AG20443 (cell line): ENCODE measurements around the gene GON4L.
A peak's percentile ranks its signal among the peaks of the same experiment; 100 is the strongest.
"Not testable (repeated sequence)": the region's sequence is repeated elsewhere in the genome, so short reads cannot be mapped to it uniquely, and the experiment has no call there.

ENCODE experiments used
- DNase-seq: peaks from one replicate; pipeline ENCODE4 v3.0.0; 2012; ENCODE audit warnings: low spot score, mixed read lengths

The GON4L gene

GRCh38 chr1:155831279-155831976, 25.6 kb downstream of the GON4L start:
- DNase-seq = no peak

- DNase-seq = no peak
These were observed 29.6 kb downstream of the GON4L start for GRCh38 chr1:155827450-155827849.

GRCh38 chr1:155816351-155816750, 40.7 kb downstream of the GON4L start:
- no peak for DNase-seq

GRCh38 chr1:155813672-155814071, 43.3 kb downstream of the GON4L start:
- DNase-seq = no peak

GRCh38 chr1:155812878-155813277, 44.1 kb downstream of the GON4L start:
- no peak for DNase-seq

- DNase-seq = no peak
These were observed 47.9 kb downstream of the GON4L start for GRCh38 chr1:155809088-155809487.

- DNase-seq = no peak
These were observed 55.9 kb downstream of the GON4L start for GRCh38 chr1:155801149-155801548.

GRCh38 chr1:155795618-155796017, 61.4 kb downstream of the GON4L start:
- DNase-seq = not testable (repeated sequence)

- no peak for DNase-seq
These were observed 62.3 kb downstream of the GON4L start for GRCh38 chr1:155794605-155795245.

- DNase-seq = no peak
These were observed 63.8 kb downstream of the GON4L start for GRCh38 chr1:155793213-155793612.

- no peak for DNase-seq
These were observed 79.4 kb downstream of the GON4L start for GRCh38 chr1:155777582-155777981.

GRCh38 chr1:155776414-155776813, 80.6 kb downstream of the GON4L start:
- no peak for DNase-seq

- DNase-seq = no peak
These were observed 83.8 kb downstream of the GON4L start for GRCh38 chr1:155773221-155773620.

GRCh38 chr1:155769257-155769656, 87.8 kb downstream of the GON4L start:
- no peak for DNase-seq

- not testable (repeated sequence) for DNase-seq
These were observed 89.5 kb downstream of the GON4L start for GRCh38 chr1:155767399-155767989.

- DNase-seq = not testable (repeated sequence)
These were observed 93.0 kb downstream of the GON4L start for GRCh38 chr1:155763989-155764388.

GRCh38 chr1:155763090-155763815, 93.8 kb downstream of the GON4L start:
- peak; percentile 62 for DNase-seq

GRCh38 chr1:155761736-155762405, 95.1 kb downstream of the GON4L start:
- no peak for DNase-seq

- no peak for DNase-seq
These were observed 96.1 kb downstream of the GON4L start for GRCh38 chr1:155760751-155761475.

- DNase-seq = no peak
These were observed 96.9 kb downstream of the GON4L start for GRCh38 chr1:155759966-155760630.

GRCh38 chr1:155759017-155759416, 98.0 kb downstream of the GON4L start:
- DNase-seq = not testable (repeated sequence)
